GM21786 (cell line): Measurements from ENCODE around the gene MSH2.
"Not testable (repeated sequence)": the region's sequence is repeated elsewhere in the genome, so short reads cannot be mapped to it uniquely, and the experiment has no call there.

Source experiments
- ATAC-seq: cut with Tn5 transposase; IDR thresholded peaks from one replicate; pipeline ENCODE4 v1.9.1; 2021; ENCODE audit not compliant: unreplicated experiment

The MSH2 gene

GRCh38 chr2:47406649-47407330 lies 3.8 kb downstream of the MSH2 start:
- not testable (repeated sequence) for ATAC-seq

DNA sequence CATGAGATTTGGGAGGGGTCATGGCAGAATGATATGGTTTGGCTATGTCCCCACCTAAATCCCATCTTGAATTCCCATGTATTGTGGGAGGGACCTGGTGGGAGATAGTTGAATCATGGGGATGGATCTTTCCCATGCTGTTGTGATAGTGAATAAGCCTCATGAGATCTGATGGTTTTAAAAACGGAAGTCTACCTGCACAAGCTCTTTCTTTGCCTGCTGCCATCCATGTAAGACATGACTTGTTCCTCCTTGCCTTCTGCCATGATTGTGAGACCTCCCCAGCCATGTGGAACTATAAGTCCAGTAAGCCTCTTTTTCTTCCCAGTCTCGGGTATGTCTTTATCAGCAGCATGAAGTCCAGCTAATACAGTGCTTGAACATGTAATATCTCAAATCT lies 5.0 kb downstream of the MSH2 start:
- ATAC-seq: not testable (repeated sequence)

- no peak for ATAC-seq
These were observed 11.9 kb downstream of the MSH2 start for GRCh38 chr2:47414682-47415458.

GRCh38 chr2:47420214-47420613 lies 17.3 kb downstream of the MSH2 start:
- no peak for ATAC-seq

- ATAC-seq: not testable (repeated sequence)
These were observed 17.7 kb downstream of the MSH2 start for GRCh38 chr2:47420683-47421082.

DNA sequence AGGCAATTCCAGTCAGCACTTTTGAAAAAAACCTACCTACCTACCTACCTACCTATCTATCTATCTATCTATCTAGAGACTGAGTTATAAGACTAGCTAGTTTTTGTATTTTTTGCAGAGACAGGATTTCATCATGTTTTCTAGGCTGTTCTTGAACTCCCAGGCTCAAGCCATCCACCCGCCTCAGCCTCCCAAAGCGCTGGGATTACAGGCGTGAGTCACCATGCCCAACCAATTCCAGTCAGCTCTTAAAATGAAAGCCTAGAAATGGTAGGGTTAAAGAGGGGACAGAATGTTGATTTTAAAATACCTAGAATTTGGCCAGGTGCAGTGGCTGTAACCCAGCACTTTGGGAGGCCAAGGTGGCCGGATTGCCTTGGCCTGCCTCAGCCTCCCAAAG lies 19.1 kb downstream of the MSH2 start:
- ATAC-seq: no peak

DNA sequence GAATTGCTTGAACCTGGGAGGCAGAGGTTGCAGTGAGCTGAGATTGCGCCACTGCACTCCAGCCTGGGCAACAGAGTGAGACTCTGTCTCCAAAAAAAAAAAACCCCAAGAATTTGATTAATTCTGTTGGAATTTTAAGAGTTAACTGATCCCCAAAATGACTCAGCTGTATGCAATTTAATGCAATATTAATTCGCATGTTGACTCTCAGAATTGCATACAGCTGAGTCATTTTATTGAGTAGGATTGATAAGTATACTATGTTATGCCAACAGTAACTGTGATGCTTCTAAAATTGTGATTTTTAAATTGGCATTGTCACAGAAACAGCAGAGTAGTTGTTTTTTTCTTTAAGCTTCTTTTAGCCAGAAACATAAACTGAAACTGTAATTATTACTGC lies 19.6 kb downstream of the MSH2 start:
- no peak for ATAC-seq

- no peak for ATAC-seq
These were observed 23.8 kb downstream of the MSH2 start for GRCh38 chr2:47426786-47427185.

GRCh38 chr2:47429795-47430194 lies 26.8 kb downstream of the MSH2 start:
- no peak for ATAC-seq

GRCh38 chr2:47433006-47433405 lies 30.1 kb downstream of the MSH2 start:
- ATAC-seq: not testable (repeated sequence)

DNA sequence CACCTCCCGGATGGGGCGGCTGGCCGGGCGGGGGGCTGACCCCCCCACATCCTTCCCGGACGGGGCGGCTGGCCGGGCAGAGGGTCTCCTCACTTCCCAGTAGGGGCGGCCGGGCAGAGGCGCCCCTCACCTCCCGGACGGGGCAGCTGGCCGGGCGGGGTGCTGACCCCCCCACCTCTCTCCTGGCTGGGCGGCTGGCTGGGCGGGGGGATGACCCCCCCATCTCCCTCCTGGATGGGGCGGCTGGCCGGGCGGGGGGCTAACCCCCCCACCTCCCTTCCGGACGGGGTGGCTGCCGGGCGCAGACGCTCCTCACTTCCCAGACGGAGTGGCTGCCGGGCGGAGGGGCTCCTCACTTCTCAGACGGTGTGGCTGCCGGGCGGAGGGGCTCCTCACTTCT lies 30.5 kb downstream of the MSH2 start:
- not testable (repeated sequence) for ATAC-seq

DNA sequence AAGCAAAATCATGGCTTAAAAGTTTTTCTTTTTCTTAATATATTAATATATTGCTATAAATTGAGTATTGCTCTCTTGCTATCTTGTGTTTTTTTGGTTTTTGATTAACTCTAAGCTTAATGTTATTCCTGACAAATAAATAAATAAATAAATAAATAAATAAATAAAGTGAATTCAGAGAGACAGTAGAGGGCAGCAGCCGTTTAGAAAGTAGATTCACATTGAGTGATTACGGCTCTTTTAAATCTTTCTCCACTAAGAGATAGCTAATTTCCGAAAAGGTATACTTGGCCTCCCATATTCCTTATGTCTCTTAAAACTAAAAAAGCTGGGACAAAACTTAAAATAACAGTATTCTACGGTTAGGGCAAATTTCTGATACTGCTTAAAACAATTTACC lies 34.3 kb downstream of the MSH2 start:
- no peak for ATAC-seq

GRCh38 chr2:47438106-47438505 lies 35.1 kb downstream of the MSH2 start:
- ATAC-seq: no peak

- no peak for ATAC-seq
These were observed 35.8 kb downstream of the MSH2 start for GRCh38 chr2:47438783-47439182.

DNA sequence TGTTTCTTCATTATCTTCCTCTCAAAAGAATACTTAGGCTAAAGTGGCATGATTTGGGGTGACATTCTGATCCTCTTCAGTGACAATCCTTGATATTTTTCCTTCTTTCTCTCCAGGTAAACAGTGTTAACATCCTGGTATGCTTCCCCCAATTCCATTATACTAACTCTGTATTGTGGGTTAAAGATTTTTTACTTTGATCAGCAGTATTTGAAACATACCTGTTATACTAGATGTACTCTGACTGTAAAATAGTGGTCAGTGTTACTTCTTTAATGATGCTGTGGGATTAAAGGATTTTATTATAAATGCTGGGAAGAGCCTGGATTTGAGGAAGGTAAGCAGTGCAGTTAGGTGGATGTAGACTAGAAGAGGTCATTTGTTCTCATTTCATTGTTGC lies 48.8 kb downstream of the MSH2 start:
- no peak for ATAC-seq

DNA sequence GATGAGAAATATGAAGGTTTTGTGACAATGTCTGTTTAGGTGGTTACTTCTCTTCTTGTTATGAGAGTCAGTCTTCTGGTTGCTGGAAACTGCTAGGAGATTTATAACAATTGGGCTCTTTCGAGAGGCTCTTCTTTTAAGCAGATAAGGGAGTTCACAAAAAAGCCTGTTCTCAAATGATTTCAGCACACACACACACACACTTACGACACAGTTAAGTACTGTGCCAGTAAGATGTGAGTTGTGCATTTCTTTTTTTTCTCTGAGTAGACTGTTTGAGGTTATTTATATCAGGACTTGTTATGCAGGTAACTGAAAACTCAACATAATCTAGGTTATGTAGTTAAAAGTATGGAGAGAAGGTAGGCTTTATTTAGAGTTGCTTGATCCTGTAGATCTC lies 49.8 kb downstream of the MSH2 start:
- ATAC-seq: no peak

GRCh38 chr2:47454818-47455217 lies 51.9 kb downstream of the MSH2 start:
- not testable (repeated sequence) for ATAC-seq

DNA sequence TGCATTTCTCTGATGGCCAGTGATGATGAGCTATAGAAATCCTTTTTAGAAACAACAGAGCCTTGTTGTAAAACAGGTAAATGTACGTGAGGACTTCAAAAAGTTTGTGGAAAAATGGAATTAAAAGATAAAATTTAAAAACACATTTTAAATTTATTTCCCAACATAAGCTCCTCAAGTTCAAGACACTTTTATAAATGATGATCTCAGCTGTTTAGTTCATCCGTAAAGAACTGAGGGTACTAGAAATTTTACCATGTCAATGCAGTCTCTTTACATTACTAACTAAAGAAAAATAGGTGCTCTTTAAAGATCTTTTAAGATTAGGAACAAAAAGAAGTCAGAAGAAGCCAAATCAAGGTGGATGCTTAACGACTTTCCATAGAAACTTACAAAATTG lies 52.5 kb downstream of the MSH2 start:
- ATAC-seq: no peak

- ATAC-seq: no peak
These were observed 53.9 kb downstream of the MSH2 start for GRCh38 chr2:47456851-47457250.

GRCh38 chr2:47457268-47457667 lies 54.3 kb downstream of the MSH2 start:
- no peak for ATAC-seq

- ATAC-seq: no peak
These were observed 56.1 kb downstream of the MSH2 start for GRCh38 chr2:47459021-47459420.

- no peak for ATAC-seq
These were observed 57.8 kb downstream of the MSH2 start for GRCh38 chr2:47460766-47461165.
